Activated effector memory CD4-positive, alpha-beta T cell treated with Interleukin-2 at 50 U/mL for 16 hours (primary cell): ENCODE results near the gene PDCL2.
"Not testable (repeated sequence)": the region's sequence is repeated elsewhere in the genome, so short reads cannot be mapped to it uniquely, and the experiment has no call there.

Source experiments
- DNase-seq: peaks from one replicate; pipeline ENCODE4 v3.0.0-alpha.2; 2020

PDCL2 gene

GRCh38 chr4:55592014-55592413, at the start of gene PDCL2:
Gene PDCL2, minus strand, starts transcription at chr4:55592245. Its CDS starts 136 bp downstream, at chr4:55592109.
- DNase-seq, result no peak

GRCh38 chr4:55637272-55637820, 45.3 kb upstream of the PDCL2 start:
- no peak for DNase-seq

- DNase-seq, result no peak
Observed at GRCh38 chr4:55636656-55636999, 44.6 kb upstream of the PDCL2 start.

- DNase-seq, result no peak
Observed at GRCh38 chr4:55635741-55636655, 44.0 kb upstream of the PDCL2 start, which contains the start of gene NMU. Gene NMU, minus strand, starts transcription at chr4:55636298. Its CDS starts 106 bp downstream, at chr4:55636192.

GRCh38 chr4:55635282-55635681, 43.2 kb upstream of the PDCL2 start:
- DNase-seq, result no peak

GRCh38 chr4:55634417-55635128, 42.5 kb upstream of the PDCL2 start:
- DNase-seq, result no peak

- DNase-seq, result no peak
Observed at GRCh38 chr4:55633903-55634302, 41.9 kb upstream of the PDCL2 start.

GRCh38 chr4:55625835-55626234, 33.8 kb upstream of the PDCL2 start:
- DNase-seq, result no peak

GRCh38 chr4:55624063-55624462, 32.0 kb upstream of the PDCL2 start:
- DNase-seq, result not testable (repeated sequence)

- DNase-seq, result no peak
Observed at GRCh38 chr4:55618546-55619143, 26.6 kb upstream of the PDCL2 start.

GRCh38 chr4:55617587-55618197, 25.6 kb upstream of the PDCL2 start:
- no peak for DNase-seq

GRCh38 chr4:55615008-55615407, 23.0 kb upstream of the PDCL2 start:
- DNase-seq, result no peak

GRCh38 chr4:55613621-55614020, 21.6 kb upstream of the PDCL2 start:
- no peak for DNase-seq

- DNase-seq, result no peak
Observed at GRCh38 chr4:55612341-55612740, 20.3 kb upstream of the PDCL2 start.

- no peak for DNase-seq
Observed at GRCh38 chr4:55611358-55612059, 19.5 kb upstream of the PDCL2 start.

- DNase-seq, result no peak
Observed at GRCh38 chr4:55610381-55610780, 18.3 kb upstream of the PDCL2 start.

GRCh38 chr4:55609393-55609866, 17.4 kb upstream of the PDCL2 start:
- DNase-seq, result no peak

GRCh38 chr4:55608591-55608990, 16.5 kb upstream of the PDCL2 start:
- no peak for DNase-seq

- no peak for DNase-seq
Observed at GRCh38 chr4:55604996-55605395, 13.0 kb upstream of the PDCL2 start.

- DNase-seq, result no peak
Observed at GRCh38 chr4:55600640-55601039, 8.6 kb upstream of the PDCL2 start.

- no peak for DNase-seq
Observed at GRCh38 chr4:55598641-55599040, 6.6 kb upstream of the PDCL2 start.

GRCh38 chr4:55588160-55588559, 3.9 kb downstream of the PDCL2 start:
- DNase-seq, result no peak
